ENCODE measurements around the gene SOWAHB.

Gene SOWAHB

DNA sequence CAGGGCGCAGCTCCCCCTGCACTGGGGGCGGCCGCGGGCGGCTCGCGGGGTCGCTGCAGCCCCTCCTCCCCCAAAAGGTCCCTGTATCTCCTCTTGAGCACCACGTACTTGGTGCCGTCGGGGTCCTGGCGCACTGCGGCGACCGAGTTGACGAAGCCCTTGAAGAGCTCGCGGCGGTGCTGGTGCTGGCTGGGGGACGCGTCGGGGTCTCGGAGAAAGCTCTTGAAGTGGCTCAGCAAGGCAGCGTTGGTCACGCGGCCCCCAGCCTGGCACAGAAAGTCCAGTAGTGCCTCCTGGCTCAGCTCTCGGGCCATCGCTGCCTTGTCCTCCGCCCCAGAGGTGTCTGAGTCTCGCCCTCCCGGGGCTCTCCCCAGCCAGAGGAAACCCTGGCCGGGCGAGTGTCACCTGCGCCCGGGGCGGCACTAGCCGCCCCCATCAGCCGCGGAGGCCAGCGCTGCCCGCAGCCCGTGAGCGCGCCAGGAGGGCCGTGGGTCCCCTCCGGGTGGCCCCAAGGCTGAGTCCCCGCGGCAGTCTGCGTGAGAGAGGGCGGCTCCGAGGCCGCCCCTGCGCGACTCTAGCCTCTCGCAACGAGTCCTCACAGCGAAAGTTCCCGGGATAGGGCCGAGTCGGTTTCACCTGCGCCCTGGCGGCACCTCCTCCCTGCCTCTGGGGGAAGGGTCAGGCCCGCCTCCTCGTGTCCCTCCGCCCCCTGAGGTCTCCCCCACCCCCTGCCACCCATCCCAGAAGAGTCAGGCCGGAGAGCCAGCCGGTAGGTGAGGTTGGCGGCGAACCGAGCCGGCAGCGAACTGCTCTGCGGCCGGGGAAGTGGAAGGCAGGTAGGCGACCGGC, at the start of gene SOWAHB:
TSS of gene SOWAHB (minus strand) at position 609 of the 849 bp plus-strand sequence. CDS start at position 314, 295 bp downstream.
- FAIRE-seq = no peak

DNA sequence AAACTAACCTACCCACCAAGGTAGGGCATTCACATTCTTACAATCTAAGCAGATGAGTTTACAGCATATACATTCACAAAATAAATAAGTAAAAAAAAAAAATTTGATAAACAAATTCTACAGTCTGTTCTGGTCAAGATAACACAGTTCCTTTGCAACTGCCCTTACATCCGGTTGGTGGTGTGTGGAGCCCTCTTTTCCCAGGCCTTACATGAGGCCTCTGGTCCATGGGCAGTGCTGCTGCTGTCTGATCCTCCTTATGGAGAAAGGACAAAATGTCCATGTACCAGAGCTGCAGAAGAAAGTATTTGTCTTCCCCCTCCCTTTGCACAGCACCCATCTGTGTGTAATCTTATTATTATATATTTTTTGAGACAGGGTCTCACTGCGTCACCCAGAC, 49.4 kb upstream of the SOWAHB start:
- FAIRE-seq = no peak

DNA sequence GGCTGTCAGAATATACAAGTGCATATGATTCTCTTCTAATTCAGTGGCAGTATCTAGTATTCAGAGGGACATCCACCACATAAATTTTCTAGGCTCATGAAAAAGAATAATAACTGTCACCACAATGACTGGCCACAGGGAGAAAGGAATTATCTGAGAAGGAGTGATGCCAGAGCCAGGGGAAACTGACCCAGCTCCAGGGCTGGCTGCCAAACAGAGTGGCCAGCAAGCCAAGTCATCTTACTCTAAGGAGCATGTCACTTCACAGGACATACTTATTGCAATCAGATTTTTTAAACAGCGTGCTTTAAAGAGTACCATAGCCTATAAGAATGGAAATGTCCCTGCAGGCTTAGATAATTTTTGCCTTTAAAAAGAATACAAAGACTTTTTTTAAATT, 45.8 kb upstream of the SOWAHB start:
- no peak for FAIRE-seq

GRCh38 chr4:76943129-76943620, 45.2 kb upstream of the SOWAHB start:
- FAIRE-seq = no peak

DNA sequence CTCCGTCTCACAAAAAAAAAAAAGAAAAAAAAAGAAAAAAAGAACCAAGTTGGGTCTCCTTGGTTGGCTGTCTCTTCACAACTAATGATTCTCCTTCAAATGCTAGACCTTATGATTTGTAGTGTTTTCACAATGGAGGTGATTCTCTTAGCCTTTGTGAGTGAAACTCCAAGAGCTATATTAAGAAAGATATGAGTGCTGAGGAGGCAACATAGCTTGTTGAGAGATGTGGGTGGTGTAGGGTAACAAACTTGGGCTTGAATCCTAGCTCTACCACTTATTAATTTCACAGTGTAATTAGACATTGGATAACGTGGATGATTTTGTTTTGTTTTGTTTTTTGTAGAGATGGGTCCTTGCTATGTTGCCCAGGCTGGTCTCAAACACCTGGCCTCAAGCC, 41.2 kb upstream of the SOWAHB start:
- FAIRE-seq = no peak

DNA sequence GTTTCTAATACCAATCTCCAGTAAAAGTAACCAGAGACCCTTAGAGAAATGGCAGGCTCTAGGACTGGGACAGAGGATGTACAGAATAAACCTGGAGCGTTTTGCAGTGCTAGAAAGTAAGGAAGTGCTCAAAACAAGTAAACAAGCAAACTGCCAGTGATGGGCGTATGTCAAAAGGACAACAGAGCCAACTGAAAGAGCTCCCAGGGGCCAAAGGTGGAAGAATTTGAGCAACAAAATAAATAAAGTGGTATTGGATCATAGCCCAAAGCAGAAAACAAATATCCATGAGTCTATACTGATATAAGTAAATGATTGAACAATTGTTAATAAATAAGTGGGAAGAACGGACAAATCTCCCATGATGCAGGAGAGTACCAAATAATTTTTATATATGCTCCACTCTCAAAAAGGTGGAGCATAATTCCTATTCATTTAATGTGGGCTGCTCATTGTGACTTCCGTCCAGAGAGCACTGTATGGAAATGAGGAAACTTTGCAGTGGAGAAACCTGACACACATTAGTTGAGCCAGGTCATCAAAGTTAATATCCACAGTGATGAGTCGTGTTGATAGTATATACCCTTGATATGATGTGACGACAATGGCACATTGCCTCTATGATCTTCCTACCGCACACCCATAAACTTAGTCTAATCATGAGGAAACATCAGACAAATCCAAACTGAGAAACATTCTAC, 33.8 kb upstream of the SOWAHB start:
- FAIRE-seq = no peak

DNA sequence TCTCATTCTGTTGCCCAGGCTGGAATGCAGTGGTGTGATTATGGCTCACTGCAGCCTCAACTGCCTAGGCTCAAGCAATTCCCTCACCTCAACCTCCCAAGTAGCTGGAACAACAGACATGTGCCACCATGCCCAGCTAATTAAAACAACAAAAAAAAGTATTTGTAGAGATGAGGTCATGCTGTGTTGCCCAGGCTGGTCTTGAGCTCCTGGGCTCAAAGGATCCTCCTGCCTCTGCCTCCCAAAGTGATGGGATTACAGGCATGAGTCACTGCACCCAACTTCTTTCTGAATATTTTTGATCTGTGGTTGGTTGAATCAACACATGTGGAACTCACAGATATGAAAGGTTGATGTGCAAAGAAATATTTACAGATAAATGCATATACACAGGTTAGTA, 33.1 kb upstream of the SOWAHB start:
- no peak for FAIRE-seq

- no peak for FAIRE-seq
These were observed 32.7 kb upstream of the SOWAHB start for GRCh38 chr4:76930685-76931084.

- FAIRE-seq = no peak
These were observed 28.9 kb upstream of the SOWAHB start for GRCh38 chr4:76926841-76927240.

DNA sequence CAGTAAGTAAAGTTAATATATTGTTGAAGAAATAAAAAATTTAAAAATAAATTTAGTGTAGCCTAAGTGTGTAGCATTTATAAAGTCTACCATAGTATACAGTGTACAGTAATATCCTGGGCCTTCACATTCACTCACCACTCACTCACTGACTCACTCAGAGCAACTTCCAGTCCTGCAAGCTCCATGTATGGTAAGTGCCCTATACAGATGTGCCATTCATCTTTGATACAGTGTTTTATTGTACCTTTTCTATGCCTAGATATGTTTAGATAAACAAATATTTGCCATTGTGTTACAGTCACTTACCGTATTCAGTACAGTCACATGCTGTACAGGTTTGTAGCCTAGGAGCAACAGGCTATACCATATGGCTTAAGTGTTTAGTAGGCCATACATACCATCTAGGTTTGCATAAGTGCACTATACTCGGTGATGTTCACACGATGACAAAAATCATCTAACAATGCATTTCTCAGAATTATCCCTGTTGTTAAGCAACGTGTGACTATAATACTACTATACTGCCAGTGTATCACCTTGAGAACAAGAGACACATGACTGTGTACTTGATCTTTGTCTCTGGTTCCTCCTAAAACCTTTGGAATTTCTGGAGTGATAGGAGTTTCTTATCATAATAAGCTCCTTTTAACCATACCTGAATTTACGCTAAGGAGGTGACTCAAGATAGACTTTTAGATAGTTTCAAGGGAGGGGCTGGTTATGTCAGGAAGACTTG, 25.8 kb upstream of the SOWAHB start:
- no peak for FAIRE-seq

- no peak for FAIRE-seq
These were observed 22.8 kb upstream of the SOWAHB start for GRCh38 chr4:76920715-76921114.

GRCh38 chr4:76909711-76910110, 11.8 kb upstream of the SOWAHB start:
- no peak for FAIRE-seq

DNA sequence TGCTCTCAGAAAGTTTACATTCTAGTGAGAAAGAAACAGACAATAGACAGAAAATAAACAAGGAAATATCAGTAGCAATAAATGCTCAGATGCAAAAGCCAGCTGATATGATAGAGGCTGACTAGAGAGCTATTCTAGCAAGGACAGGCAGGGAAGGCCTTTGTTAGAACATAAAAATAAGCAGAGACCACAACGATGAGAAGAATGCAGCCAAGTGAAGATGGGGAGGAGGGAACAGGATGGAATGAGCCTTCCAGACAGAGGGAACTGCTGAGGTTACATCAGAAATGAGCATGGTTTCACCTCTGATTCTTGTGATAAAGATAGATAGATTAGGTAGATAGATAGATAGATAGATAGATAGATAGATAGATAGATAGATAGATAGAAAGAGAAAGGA, 7.6 kb upstream of the SOWAHB start:
- FAIRE-seq = no peak

- no peak for FAIRE-seq
These were observed 6.8 kb upstream of the SOWAHB start for GRCh38 chr4:76904646-76905190.

GRCh38 chr4:76902233-76902890, 4.4 kb upstream of the SOWAHB start:
- FAIRE-seq = no peak

DNA sequence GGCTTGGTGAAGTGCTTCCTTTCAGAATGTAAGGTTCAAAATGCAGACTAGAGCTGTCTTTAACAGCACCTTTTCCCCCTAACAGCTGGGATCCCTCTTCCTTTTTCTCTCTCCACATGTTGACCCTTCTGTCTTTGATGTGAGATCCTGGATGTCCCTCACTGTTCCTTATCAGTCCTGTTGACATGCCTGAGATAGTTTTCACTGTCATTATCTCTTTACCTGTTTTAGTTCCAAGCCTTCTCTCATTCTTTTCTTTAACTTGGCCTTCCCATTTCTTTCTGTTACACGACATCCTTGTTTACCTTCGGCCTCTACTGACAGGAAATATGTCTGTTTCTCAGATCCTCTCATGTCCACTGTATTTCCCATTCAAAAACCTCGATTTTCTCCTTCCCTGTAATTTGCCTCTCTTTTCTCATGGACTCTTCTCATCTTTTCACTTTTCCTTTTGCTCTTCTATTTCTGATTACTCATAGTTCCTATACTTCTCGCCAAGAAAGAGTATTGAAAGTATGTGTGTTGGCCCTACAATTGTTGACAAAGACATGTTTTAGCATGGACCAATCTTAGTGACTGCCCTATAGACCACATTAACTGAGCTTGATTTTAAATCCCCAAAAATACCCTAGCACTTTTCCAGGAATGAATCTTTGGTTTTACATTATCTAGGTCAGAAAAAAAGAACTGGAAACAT, 1.2 kb upstream of the SOWAHB start:
- no peak for FAIRE-seq

GRCh38 chr4:76898385-76898692, 395 bp upstream of the SOWAHB start:
- FAIRE-seq = no peak

GRCh38 chr4:76896614-76897535, 1.1 kb downstream of the SOWAHB start:
- FAIRE-seq = no peak

GRCh38 chr4:76896048-76896447, 1.9 kb downstream of the SOWAHB start:
- FAIRE-seq = no peak

DNA sequence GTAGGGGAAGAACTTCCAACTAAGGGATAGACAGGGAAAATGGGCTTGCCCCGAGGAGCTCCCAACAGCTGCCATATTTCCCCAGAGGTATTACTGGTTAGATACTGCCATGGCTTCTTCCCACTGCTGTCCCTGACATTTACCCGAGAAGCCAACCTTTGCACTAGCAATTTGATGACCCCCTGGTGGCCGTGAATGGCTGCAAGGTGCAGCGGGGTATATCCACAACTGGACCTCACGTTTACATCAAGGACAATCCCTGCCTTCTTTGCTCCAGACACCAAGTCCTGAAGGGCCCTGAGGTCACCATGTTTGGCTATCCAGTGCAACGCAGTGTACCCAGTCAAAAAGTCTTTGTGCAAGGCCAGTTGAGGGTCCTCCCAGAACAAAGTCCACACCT, 2.3 kb downstream of the SOWAHB start:
- FAIRE-seq = no peak

Data from islet of Langerhans (tissue), 1 donor.